Endometrial microvascular endothelial cells (primary cell): ENCODE measurements around the gene MS4A6A. TPM values are rescaled to one million over a fixed set of nuclear protein-coding genes. Genes with fewer than 3 reads are reported as not detected.
"Not testable (repeated sequence)": the region's sequence is repeated elsewhere in the genome, so short reads cannot be mapped to it uniquely, and the experiment has no call there.

ENCODE experiments used
- in situ Hi-C: cut with HindIII; loops from 2 replicates; pipeline ENCODE4 v1.10.0; 2017; ENCODE audit warnings: low sequenced_read_pairs, low pct_unique_long_range_greater_than_20kb; ENCODE audit errors: inconsistent ontology term
- total RNA-seq: library from RNA; depleted of rRNA; stranded (reverse); fragments of >200 nt; gene quantifications from one replicate; pipeline ENCODE4 v1.2.3, GENCODE V29; 2015; ENCODE audit errors: inconsistent ontology term

MS4A6A gene
- total RNA-seq, 1 donor from 2014 or later: not detected

- in situ Hi-C loops: not testable (repeated sequence)
Observed at GRCh38 chr11:60186128-60186527, 3.2 kb upstream of the MS4A6A start.

DNA sequence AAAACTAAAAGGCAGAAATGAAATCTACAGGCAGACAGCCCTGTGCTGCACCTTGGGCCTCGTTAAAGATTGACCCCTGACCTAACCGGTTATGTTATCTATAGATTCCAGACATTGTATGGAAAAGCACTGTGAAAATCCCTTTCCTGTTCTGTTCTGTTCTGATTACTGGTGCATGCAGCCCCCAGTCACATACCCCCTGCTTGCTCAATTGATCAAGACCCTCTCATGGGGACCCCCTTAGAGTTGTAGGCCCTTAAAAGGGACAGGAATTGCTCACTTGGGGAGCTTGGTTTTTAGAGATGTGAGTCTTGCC is 2.6 kb upstream of the MS4A6A start:
- in situ Hi-C loops: not testable (repeated sequence)

DNA sequence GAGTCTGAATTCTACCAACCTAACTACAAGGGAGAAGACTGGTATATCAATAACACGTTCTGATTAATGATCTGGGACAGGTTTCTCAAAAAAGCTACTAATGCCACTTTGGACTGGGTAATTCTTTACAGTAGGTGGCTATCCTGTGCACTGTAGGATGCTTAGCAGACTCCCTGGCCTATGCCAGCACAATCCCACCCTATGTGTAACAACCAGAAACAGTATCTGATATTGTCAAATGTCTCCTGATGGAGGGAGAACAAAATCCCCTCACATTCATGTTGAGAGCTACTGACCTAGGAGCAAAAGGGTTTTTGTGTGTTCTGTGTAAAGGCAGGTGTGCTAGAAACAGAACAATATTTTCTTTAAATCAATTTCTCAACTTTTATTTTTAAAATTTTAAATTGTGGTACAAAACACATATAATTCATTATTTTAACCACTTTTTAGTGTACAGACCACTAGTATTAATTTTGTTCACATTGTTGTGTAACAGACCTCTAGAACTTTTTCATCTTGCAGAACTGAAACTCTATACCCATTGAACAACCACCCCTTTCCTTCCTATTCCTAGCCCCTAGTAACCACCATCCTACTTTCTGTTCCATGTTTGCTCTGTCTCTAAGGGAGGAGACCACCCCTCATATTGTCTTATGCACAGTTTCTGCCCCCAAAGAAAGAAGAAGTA is 2.1 kb upstream of the MS4A6A start:
- in situ Hi-C loops: no loop called here

DNA sequence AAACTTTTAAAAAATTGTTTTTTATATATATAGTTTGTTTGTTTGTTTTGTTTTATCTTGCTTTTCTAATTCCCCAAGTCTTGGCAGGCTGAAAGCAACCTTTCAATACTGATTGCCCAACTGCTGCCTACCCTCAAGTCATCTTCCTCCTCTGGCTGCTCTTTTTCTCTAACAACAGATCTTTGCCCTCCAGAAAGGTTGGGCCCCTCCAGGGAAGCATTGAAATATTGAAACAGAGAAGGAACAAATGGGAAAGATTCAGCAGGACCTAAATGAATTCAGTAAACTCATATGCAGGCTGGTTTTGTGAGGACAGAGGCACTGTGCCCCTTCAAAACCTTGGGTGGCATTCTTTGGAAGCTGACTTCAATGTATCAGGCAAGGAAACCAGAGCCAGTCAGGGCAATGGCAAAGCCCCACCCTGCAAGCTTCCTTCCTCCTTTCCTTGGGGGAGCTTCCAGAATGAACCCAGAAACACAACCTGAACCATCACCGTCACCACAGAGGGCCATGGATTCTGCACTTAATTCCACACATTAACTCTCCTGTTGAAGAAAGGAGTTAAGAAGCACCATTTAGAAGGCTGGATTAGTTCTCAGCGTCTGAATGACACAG is 815 bp upstream of the MS4A6A start:
- in situ Hi-C loops: no loop called here

DNA sequence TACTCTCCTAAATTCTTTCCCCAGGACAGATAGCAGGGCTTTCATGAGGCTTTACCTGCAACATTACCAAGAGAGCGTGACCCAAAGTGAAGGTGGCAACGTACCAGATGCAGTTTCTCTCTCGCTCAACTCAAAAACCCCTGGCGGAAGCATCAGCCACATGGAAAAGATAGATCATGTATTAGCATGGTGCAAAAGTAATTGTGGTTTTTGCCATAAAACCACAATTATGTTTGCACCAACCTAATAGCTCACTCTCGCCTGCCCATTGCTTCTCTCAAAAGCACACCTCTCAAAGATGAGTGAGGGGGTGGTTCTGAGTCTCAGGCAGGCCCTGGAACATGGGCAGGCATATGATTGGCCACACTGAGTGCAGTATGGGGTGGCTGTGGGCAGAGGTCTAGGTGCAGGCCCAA is 7.0 kb downstream of the MS4A6A start:
- in situ Hi-C loops: no loop called here

- in situ Hi-C loops: no loop called here
Observed at GRCh38 chr11:60172011-60172410, 10.9 kb downstream of the MS4A6A start.

- in situ Hi-C loops: no loop called here
Observed at GRCh38 chr11:60170566-60170965, 12.3 kb downstream of the MS4A6A start.

DNA sequence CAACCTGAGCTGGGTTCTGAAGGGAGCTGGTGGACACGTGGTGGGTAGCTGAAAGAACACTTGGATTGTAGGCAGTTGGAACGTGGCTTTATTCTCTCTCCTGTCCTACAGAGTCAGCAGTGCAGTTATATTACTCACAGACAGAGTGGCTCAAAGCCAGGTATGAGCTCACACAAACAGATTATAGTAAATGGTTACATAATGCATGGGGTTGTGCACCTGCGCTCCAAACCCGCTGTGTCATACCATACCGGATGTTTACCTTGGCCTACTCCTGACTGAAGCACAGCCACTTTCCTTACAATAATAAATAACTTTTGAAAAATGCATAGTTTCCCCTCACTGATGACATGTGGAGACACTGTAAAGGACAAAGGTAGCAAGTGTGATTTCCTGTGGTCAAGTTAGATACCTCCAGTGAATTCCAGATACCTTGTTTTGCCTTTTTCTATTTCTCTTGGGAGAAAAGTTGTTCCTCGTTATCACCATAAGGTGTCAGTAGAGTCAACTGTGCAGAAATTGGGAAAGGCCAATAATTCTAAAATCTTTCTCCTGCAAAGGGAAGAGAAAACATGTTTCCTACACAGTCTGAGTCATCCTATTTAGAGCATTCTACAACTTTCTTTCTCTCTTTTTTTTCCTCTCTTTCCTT is 13.5 kb downstream of the MS4A6A start:
- in situ Hi-C loops: no loop called here

- in situ Hi-C loops: no loop called here
Observed at GRCh38 chr11:60168306-60168705, 14.6 kb downstream of the MS4A6A start.

DNA sequence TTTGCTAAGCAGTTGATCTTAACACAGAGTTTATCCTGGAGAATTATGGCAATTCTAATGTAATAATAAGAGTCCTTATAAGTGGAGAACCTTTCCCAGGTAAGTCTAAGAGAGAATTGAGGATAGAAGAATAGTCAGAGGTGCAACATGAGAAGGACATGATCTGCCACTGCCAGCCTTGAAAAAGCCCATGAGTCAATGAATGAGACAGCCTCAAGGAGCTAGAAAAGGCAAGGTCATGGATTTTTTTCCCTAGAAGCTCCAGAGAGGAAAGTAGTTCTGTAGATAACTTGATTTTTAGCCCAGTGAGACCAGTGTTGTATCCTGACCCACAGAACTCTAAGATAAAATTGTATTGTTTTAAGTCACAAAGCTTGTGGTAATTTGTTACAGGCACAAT is 16.9 kb downstream of the MS4A6A start:
- in situ Hi-C loops: no loop called here

DNA sequence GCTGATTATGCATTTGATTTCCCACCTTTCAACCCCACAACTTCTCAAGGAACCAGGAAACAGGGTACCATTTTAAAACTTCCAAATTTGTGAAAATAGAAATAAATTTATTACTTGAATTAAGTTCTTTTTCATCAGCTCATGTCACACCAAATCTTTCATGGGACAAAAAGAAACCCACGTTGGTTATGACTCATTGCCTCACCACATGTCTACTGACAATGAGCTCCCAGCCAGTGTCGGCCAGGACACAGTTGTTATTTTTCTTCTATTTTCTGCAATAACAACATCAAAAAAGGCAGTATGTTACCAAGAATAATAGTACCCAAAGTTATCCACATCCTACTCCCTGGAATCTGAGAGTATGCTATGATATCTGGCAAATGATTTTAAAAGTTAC is 17.3 kb downstream of the MS4A6A start:
- in situ Hi-C loops: no loop called here

DNA sequence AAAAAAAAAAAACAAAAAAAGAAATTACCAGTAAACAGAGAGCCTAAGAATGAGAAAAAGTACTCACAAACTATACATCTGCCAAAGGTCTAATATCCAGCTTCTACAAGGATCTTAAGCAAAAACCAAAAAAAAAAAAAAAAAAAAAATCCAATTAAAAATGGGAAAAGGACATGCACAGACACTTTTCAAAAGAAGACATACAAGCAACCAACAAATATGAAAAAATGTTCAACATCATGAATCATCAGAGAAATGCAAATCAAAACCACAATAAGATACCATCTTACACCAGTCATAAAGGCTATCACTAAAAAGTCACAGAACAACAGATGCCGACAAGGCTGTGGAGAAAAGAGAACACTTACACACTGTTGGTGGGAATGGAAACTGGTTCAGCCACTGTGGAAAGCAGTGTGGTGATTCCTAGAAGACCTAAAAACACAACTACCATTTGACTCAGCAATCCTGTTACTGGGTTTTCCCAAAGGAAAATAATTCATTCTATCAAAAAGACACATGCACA is 18.3 kb downstream of the MS4A6A start:
- in situ Hi-C loops: no loop called here

DNA sequence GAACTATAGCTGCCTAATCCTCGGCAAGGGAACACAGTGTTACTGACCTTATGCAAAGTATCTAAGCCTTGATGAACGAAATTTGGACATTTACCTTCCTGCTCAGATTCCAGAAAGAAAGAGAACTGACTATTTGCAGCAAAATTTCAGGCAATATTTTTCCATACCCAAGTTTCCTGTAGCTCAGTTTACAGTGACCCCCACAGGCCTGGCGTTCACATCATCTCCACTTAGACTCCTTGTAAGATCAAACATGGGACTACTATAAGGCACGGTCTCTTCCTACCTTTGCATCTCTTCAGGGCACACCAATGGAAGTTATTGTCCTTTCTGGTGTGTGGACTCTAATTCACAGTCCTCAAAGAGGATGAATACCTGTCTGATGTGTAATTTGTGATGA is 21.1 kb downstream of the MS4A6A start:
- in situ Hi-C loops: no loop called here

- in situ Hi-C loops: no loop called here
Observed at GRCh38 chr11:60161107-60161506, 21.8 kb downstream of the MS4A6A start.

- in situ Hi-C loops: no loop called here
Observed at GRCh38 chr11:60159868-60160267, 23.0 kb downstream of the MS4A6A start.

DNA sequence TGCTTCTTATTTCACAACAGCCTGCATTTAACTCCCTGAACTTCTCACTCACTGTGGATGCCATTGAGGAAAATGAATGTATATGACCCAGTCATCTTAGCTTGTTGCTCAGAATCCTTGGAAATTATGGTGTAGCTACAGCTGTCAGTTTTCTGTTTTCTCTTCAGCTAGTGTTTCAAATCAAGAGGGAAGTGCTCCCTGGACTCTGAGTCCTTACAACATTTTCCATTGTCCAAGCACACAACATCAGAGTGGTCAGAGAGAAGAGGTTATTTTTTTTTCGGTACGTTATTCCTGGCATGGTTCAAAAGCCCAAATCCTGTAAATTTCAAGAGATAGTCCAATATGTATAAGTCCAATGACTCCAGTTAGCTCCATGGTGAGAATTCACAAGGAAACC is 23.6 kb downstream of the MS4A6A start:
- in situ Hi-C loops: no loop called here

DNA sequence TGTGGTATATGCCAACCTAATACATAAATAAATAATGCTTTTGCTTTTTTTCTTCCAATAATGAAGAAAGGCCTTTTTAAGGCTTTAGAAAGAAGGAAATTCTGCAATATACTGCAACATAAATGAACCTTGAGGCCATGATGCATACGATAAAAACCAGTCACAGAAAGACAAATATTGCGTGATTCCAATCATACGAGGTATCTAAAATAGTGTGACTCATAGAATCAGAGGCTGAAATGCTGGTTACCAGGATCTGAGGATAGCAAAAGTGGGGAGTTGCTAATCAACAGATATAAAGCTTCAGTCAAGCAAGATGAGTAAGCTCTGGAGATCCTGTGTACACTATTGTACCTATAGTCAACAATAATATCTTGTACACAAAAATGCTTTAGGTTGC is 24.2 kb downstream of the MS4A6A start:
- in situ Hi-C loops: no loop called here

DNA sequence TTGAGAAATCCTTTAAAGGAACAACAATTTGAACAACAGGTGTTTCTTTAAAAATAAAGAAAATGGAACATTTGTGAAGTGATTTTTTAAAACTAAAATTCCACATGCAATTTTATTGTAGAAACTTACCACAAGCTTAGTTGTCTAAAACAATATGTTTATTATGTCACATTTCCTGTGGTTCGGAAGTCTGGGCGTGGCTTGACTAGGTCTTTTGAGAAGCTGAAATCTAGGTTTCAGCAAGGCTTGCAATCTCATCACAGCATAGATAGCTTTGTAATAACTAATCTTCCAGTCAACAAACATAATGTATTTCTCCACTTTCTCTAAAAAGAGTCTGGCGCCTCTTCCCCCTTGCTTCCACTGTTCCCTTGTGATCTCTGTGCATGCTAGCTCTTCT is 27.0 kb downstream of the MS4A6A start:
- in situ Hi-C loops: no loop called here

- in situ Hi-C loops: not testable (repeated sequence)
Observed at GRCh38 chr11:60152727-60153126, 30.2 kb downstream of the MS4A6A start.

DNA sequence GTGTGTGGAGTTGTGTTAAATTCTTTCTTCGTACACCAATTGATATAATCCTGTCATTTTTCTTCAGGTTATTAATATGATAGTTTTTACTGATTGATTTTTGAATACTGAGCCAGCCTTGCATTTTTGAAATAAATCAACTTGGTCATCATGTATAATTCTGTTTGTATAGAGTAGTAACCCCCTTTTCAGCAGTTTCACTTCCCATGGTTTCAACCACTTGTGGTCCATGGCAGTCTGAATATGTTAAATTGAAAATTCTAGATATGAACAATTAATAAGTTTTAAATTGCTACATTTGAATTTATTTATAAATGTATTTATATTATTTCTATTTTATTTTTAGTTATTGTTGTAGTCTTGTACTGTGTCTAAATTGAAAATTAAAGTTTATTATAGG is 32.6 kb downstream of the MS4A6A start:
- in situ Hi-C loops: no loop called here
